H9 (cell line): Measurements from ENCODE around the gene DLG2. TPM values are rescaled to one million over a fixed set of nuclear protein-coding genes. Genes with fewer than 3 reads are reported as not detected.

Source experiments
- DNase-seq: peaks from one replicate; pipeline ENCODE4 v3.0.0-alpha.2; 2017
- H2AFZ ChIP-seq: one replicate; pipeline ENCODE4 v1.6.1; 2013; ENCODE audit warnings: mild to moderate bottlenecking, low read length, control low read depth, moderate library complexity
- H2AK5ac ChIP-seq: 2 replicates; pipeline ENCODE4 v1.6.1; 2013; ENCODE audit warnings: low read length, control low read depth, mixed read lengths; ENCODE audit not compliant: insufficient read length
- H2BK120ac ChIP-seq: one replicate; pipeline ENCODE4 v1.6.1; 2013; ENCODE audit warnings: low read depth, mild to moderate bottlenecking, low read length, control low read depth, inconsistent platforms; ENCODE audit not compliant: poor library complexity, severe bottlenecking
- H2BK12ac ChIP-seq: 2 replicates; pipeline ENCODE4 v1.6.1; 2013; ENCODE audit warnings: low read length, control low read depth, mixed read lengths, low read depth; ENCODE audit not compliant: insufficient read length
- H2BK15ac ChIP-seq: 2 replicates; pipeline ENCODE4 v1.6.1; 2013; ENCODE audit warnings: low read depth, low read length, control low read depth
- H2BK20ac ChIP-seq: one replicate; pipeline ENCODE4 v1.6.1; 2013; ENCODE audit warnings: low read depth, mild to moderate bottlenecking, low read length, control low read depth, inconsistent platforms; ENCODE audit not compliant: poor library complexity, severe bottlenecking
- H2BK5ac ChIP-seq: 2 replicates; pipeline ENCODE4 v1.6.1; 2013; ENCODE audit warnings: low read length, control low read depth, mixed read lengths; ENCODE audit not compliant: insufficient read length
- H3K14ac ChIP-seq: 2 replicates; pipeline ENCODE4 v1.6.1; 2013; ENCODE audit warnings: low read length, control low read depth; ENCODE audit not compliant: insufficient read depth
- H3K18ac ChIP-seq: 2 replicates; pipeline ENCODE4 v1.6.1; 2013; ENCODE audit warnings: low read depth, mild to moderate bottlenecking, mixed read lengths, low read length, control low read depth; ENCODE audit not compliant: insufficient read length
- H3K23ac ChIP-seq: 2 replicates; pipeline ENCODE4 v1.6.1; 2013; ENCODE audit warnings: low read length, control low read depth, mixed read lengths, low read depth; ENCODE audit not compliant: insufficient read length
- H3K23me2 ChIP-seq: 2 replicates; pipeline ENCODE4 v1.6.1; 2013; ENCODE audit warnings: low read depth, mild to moderate bottlenecking, mixed read lengths, low read length, control low read depth; ENCODE audit not compliant: insufficient read length, poor library complexity, severe bottlenecking
- H3K27ac ChIP-seq: 2 replicates; pipeline ENCODE4 v1.5.1; 2013; ENCODE audit warnings: low read length, control low read depth, mixed read lengths, low read depth; ENCODE audit not compliant: insufficient read length
- H3K27me3 ChIP-seq: 2 replicates; pipeline ENCODE4 v1.6.1; 2013; ENCODE audit warnings: low read length, control low read depth, inconsistent platforms; ENCODE audit not compliant: insufficient read depth
- H3K4ac ChIP-seq: 2 replicates; pipeline ENCODE4 v1.6.1; 2013; ENCODE audit warnings: low read depth, mild to moderate bottlenecking, control low read depth, inconsistent platforms, low read length, moderate library complexity
- H3K4me1 ChIP-seq: 2 replicates; pipeline ENCODE4 v1.6.1; 2013; ENCODE audit warnings: low read length, control low read depth, inconsistent platforms; ENCODE audit not compliant: insufficient read depth
- H3K4me2 ChIP-seq: 2 replicates; pipeline ENCODE4 v1.6.1; 2013; ENCODE audit warnings: low read length, control low read depth, mixed read lengths; ENCODE audit not compliant: insufficient read length, insufficient read depth
- H3K56ac ChIP-seq: 2 replicates; pipeline ENCODE4 v1.6.1; 2013; ENCODE audit warnings: low read depth, mild to moderate bottlenecking, mixed read lengths, low read length, control low read depth; ENCODE audit not compliant: insufficient read length
- H3K79me1 ChIP-seq: 2 replicates; pipeline ENCODE4 v1.6.1; 2013; ENCODE audit warnings: low read depth, mild to moderate bottlenecking, moderate library complexity, low read length, control low read depth, inconsistent platforms; ENCODE audit not compliant: insufficient read depth, poor library complexity, severe bottlenecking
- H3K79me2 ChIP-seq: 2 replicates; pipeline ENCODE4 v1.6.1; 2013; ENCODE audit warnings: low read length, control low read depth, inconsistent platforms; ENCODE audit not compliant: insufficient read depth
- H3K9ac ChIP-seq: 2 replicates; pipeline ENCODE4 v1.6.1; 2013; ENCODE audit warnings: low read length, control low read depth, mixed read lengths; ENCODE audit not compliant: insufficient read length; ENCODE audit errors: extremely low read depth
- H3K9me3 ChIP-seq: one replicate; pipeline ENCODE4 v1.6.1; 2013; ENCODE audit warnings: low read depth, low read length, inconsistent platforms; ENCODE audit not compliant: control insufficient read depth
- H3T11ph ChIP-seq: one replicate; pipeline ENCODE4 v1.6.1; 2013; ENCODE audit warnings: mild to moderate bottlenecking, low read length, control low read depth, inconsistent platforms
- H4K20me1 ChIP-seq: one replicate; pipeline ENCODE4 v1.6.1; 2013; ENCODE audit not compliant: control insufficient read depth, insufficient read length, insufficient read depth
- H4K5ac ChIP-seq: 2 replicates; pipeline ENCODE4 v1.6.1; 2013; ENCODE audit warnings: low read depth, mild to moderate bottlenecking, mixed read lengths, low read length, control low read depth; ENCODE audit not compliant: insufficient read length
- H4K8ac ChIP-seq: replicated peaks from 2 replicates; pipeline ENCODE4 v1.6.1; 2013; ENCODE audit warnings: low read length, control low read depth, mixed read lengths, low read depth; ENCODE audit not compliant: insufficient read length
- H4K91ac ChIP-seq: 2 replicates; pipeline ENCODE4 v1.6.1; 2013; ENCODE audit warnings: low read depth, mild to moderate bottlenecking, moderate library complexity, mixed read lengths, low read length, control low read depth; ENCODE audit not compliant: insufficient read length
- H3K27ac Mint-ChIP-seq, 3 experiments: 2 replicates in 2 of 3; 3 replicates in 1 of 3; pipeline ENCODE4 v1.8.0; 2020 to 2021; ENCODE audit warnings: mixed read lengths in 3 of 3, mild to moderate bottlenecking in 1 of 3, moderate library complexity in 1 of 3
- H3K27me3 Mint-ChIP-seq: 2 replicates; pipeline ENCODE4 v1.8.0; 2021; ENCODE audit warnings: low read depth, mild to moderate bottlenecking, moderate library complexity, mixed read lengths
- H3K36me3 Mint-ChIP-seq, 3 experiments: 2 replicates in 2 of 3; 3 replicates in 1 of 3; pipeline ENCODE4 v1.8.0; 2020 to 2021; ENCODE audit warnings: low read depth in 3 of 3, mixed read lengths in 3 of 3; ENCODE audit not compliant: insufficient read depth in 1 of 3
- H3K4me1 Mint-ChIP-seq, 2 experiments: 2 replicates each; pipeline ENCODE4 v1.8.0; 2020; ENCODE audit warnings: mixed read lengths in 2 of 2
- H3K4me3 Mint-ChIP-seq, 2 experiments: 2 replicates in 1 of 2; 3 replicates in 1 of 2; pipeline ENCODE4 v1.8.0; 2020 to 2021; ENCODE audit warnings: mild to moderate bottlenecking in 2 of 2, mixed read lengths in 2 of 2, moderate library complexity in 1 of 2
- H3K9me3 Mint-ChIP-seq, 2 experiments: 2 replicates in 1 of 2; 3 replicates in 1 of 2; pipeline ENCODE4 v1.8.0; 2020; ENCODE audit warnings: mild to moderate bottlenecking in 2 of 2, mixed read lengths in 2 of 2, moderate library complexity in 1 of 2
- CTCF ChIP-seq: fragments of 200-600 bp; sonication (generic); conservative IDR thresholded peaks from 3 replicates; pipeline ENCODE4 v1.8.0; 2021; ENCODE audit warnings: antibody characterized with exemption, mild to moderate bottlenecking
- WGBS: extraction: QIAGEN DNeasy Blood & Tissue Kit; methylation state at CpG from one replicate; pipeline ENCODE4 v1.1.7; 2013; ENCODE audit warnings: missing lambda C conversion rate, low lambda C conversion rate, mixed read lengths; ENCODE audit not compliant: insufficient read length; ENCODE audit errors: extremely low coverage; 5-methylcytosine and 5-hydroxymethylcytosine counted together
- total RNA-seq: library from RNA; stranded (reverse); gene quantifications from 2 replicates; pipeline ENCODE4 v1.2.1, GENCODE V29; 2021

Gene DLG2
- total RNA-seq, 1 experiment from 2014 or later, result 8.0 TPM

DNA sequence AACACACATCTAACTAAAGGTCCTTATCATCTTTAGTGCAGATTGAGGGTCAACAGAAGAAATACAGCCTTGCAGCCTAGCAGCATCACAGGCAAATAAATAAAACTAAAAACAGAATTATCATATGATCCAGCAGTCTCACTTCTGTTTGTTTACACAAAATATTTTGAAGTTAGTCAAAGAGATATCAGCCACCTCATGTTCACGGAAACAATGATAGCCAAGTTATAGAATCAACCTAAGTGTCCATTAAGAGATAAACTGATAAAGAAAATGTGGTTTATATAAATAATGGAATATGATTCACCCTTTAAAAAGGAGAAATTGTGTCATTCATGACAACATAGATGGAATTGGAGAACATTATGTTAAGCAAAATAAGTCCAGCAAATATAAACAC lies 1602.9 kb downstream of the DLG2 start:
- H3K9ac ChIP-seq, result no peak overlapping the region
- WGBS, result no CpG with 5 or more reads among the region's 1 CpG
- H2AK5ac ChIP-seq, result no peak overlapping the region
- H3K23ac ChIP-seq, result no peak overlapping the region
- no peak overlapping the region for H2BK20ac ChIP-seq
- no peak overlapping the region for H2BK15ac ChIP-seq
- no peak overlapping the region for H3K4me3 Mint-ChIP-seq
- H2BK12ac ChIP-seq, result no peak overlapping the region
- no peak overlapping the region for H3K18ac ChIP-seq
- H3K36me3 Mint-ChIP-seq, result peaks cover 0 to 4% (median 2%) of the 10 kb centered on the region in 3 experiments; a peak in 2 of 7 replicates
- H4K8ac ChIP-seq, result no peak overlapping the region
- H3K9me3 Mint-ChIP-seq, result peaks cover 0 to 3% of the 10 kb centered on the region in 2 experiments; a peak in 2 of 5 replicates
- no peaks in the 10 kb centered on the region for H4K20me1 ChIP-seq
- no peaks in the 10 kb centered on the region for H3K27me3 Mint-ChIP-seq
- H3K4me1 Mint-ChIP-seq, result peaks cover 23% of the 10 kb centered on the region in 2 experiments
- no peak overlapping the region for H4K91ac ChIP-seq
- H3K79me1 ChIP-seq, result no peaks in the 10 kb centered on the region
- no peak overlapping the region for H3K56ac ChIP-seq
- no peak overlapping the region for H3K27ac Mint-ChIP-seq
- no peaks in the 10 kb centered on the region for H3K23me2 ChIP-seq
- H3K9me3 ChIP-seq, result no peaks in the 10 kb centered on the region
- no peak overlapping the region for H3K27ac ChIP-seq
- H2BK120ac ChIP-seq, result no peak overlapping the region
- H3K4ac ChIP-seq, result no peak overlapping the region
- H4K5ac ChIP-seq, result no peak overlapping the region
- H3K27me3 ChIP-seq, result no peaks in the 10 kb centered on the region
- H2AFZ ChIP-seq, result no peak overlapping the region
- no peak overlapping the region for H3K4me2 ChIP-seq
- no peak overlapping the region for H2BK5ac ChIP-seq
- H3K14ac ChIP-seq, result no peak overlapping the region
- no peak for DNase-seq
- H3K4me1 ChIP-seq, result no peaks in the 10 kb centered on the region
- no peak overlapping the region for H3T11ph ChIP-seq
- TF ChIP-seq CTCF, result no peak
- H3K79me2 ChIP-seq, result no peaks in the 10 kb centered on the region
